Endothelial cell of umbilical vein (primary cell): ENCODE results near the gene PKN3. TPM values are rescaled to one million over a fixed set of nuclear protein-coding genes. Genes with fewer than 3 reads are reported as not detected.

Experiments used
- BruUV-seq: library from RNA; stranded (reverse); fragments of 400-500 nt; replicated peaks from 2 replicates; lab custom pipeline; 2021; lab: Mats Ljungman, UMichigan
- CTCF ChIA-PET: fragments of 300-600, 350-600 bp; sonication (Branson Sonifier 250); formaldehyde crosslinking; loops from one replicate; lab custom pipeline; 2021; ENCODE audit warnings: antibody characterized with exemption, inconsistent platforms; lab: Charles Lee
- POLR2A ChIA-PET: fragments of 300-600, 350-600 bp; sonication (Branson Sonifier 250); formaldehyde crosslinking; loops from one replicate; lab custom pipeline; 2021; ENCODE audit warnings: antibody characterized with exemption, inconsistent platforms; lab: Charles Lee
- DNase-seq: peaks from one replicate; pipeline ENCODE4 v3.0.0-alpha.2; 2011; ENCODE audit warnings: low read depth, low spot score
- FAIRE-seq: peaks from 2 replicates; lab custom pipeline; 2011; peaks lifted over from hg19 to GRCh38; lab: Jason Lieb, UNC
- H2AFZ ChIP-seq: 2 replicates; pipeline ENCODE4 v1.6.0; 2012; ENCODE audit warnings: low read depth, low read length, control low read depth, inconsistent platforms
- H3K27ac ChIP-seq: 2 replicates; pipeline ENCODE4 v1.5.1; 2011; ENCODE audit warnings: low read depth, mild to moderate bottlenecking, control low read depth, low read length, moderate library complexity; ENCODE audit not compliant: insufficient read depth
- H3K27me3 ChIP-seq, 2 experiments: 2 replicates each; pipeline versions ENCODE4 v1.6.0 to v1.6.1; 2011; ENCODE audit warnings: low read length in 2 of 2, mixed read lengths in 1 of 2; ENCODE audit not compliant: control insufficient read depth in 2 of 2, insufficient read depth in 2 of 2
- H3K36me3 ChIP-seq, 2 experiments: 2 replicates in 1 of 2; 3 replicates in 1 of 2; pipeline ENCODE4 v1.5.1; 2011; ENCODE audit warnings: low read length in 2 of 2, mild to moderate bottlenecking in 1 of 2, moderate library complexity in 1 of 2; ENCODE audit not compliant: control insufficient read depth in 2 of 2, insufficient read depth in 2 of 2; ENCODE audit errors: extremely low read depth in 1 of 2
- H3K4me1 ChIP-seq: 3 replicates; pipeline ENCODE4 v1.5.1; 2011; ENCODE audit warnings: mild to moderate bottlenecking, low read length; ENCODE audit not compliant: control insufficient read depth, insufficient read depth; ENCODE audit errors: extremely low read depth
- H3K4me2 ChIP-seq: 2 replicates; pipeline ENCODE4 v1.6.1; 2011; ENCODE audit warnings: low read length, control low read depth, mixed read lengths; ENCODE audit not compliant: insufficient read depth
- H3K4me3 ChIP-seq, 3 experiments: fragments of 200-600 bp in 1 of 3; sonication (generic), shearing (Covaris generic) in 1 of 3; replicated peaks in 1 of 3; 2 replicates each; pipeline ENCODE4 v1.5.1; 2011 to 2016; ENCODE audit warnings: control low read depth in 3 of 3, low read length in 3 of 3, mild to moderate bottlenecking in 2 of 3, inconsistent platforms in 1 of 3, low read depth in 1 of 3, moderate library complexity in 1 of 3; ENCODE audit not compliant: insufficient read depth in 1 of 3
- H3K79me2 ChIP-seq: 2 replicates; pipeline ENCODE4 v1.6.0; 2012; ENCODE audit warnings: low read length, inconsistent platforms; ENCODE audit not compliant: control insufficient read depth, insufficient read depth
- H3K9ac ChIP-seq: replicated peaks from 2 replicates; pipeline ENCODE3; 2011; ENCODE audit warnings: low read length, control low read depth; ENCODE audit not compliant: insufficient read depth; ENCODE audit errors: extremely low read depth
- H3K9me1 ChIP-seq: replicated peaks from 3 replicates; pipeline ENCODE4 v1.6.0; 2011; ENCODE audit warnings: mild to moderate bottlenecking, low read length; ENCODE audit not compliant: control insufficient read depth, insufficient read depth; ENCODE audit errors: extremely low read depth
- H3K9me3 ChIP-seq: replicated peaks from 2 replicates; pipeline ENCODE4 v1.5.1; 2012; ENCODE audit warnings: low read length, inconsistent platforms; ENCODE audit not compliant: control insufficient read depth, insufficient read depth
- H4K20me1 ChIP-seq: replicated peaks from 2 replicates; pipeline ENCODE3; 2011; ENCODE audit warnings: mild to moderate bottlenecking, low read length; ENCODE audit not compliant: control insufficient read depth, insufficient read depth; ENCODE audit errors: extremely low read depth
- EZH2 ChIP-seq: IDR thresholded peaks from 2 replicates; pipeline ENCODE4 v1.6.1; 2012; ENCODE audit warnings: borderline replicate concordance, low read depth, mild to moderate bottlenecking, moderate library complexity, low read length, inconsistent platforms; ENCODE audit not compliant: severe bottlenecking
- FOS ChIP-seq: IDR thresholded peaks from 2 replicates; pipeline ENCODE4 v1.6.1; 2011; ENCODE audit warnings: mild to moderate bottlenecking, low read length, moderate library complexity, borderline replicate concordance; ENCODE audit not compliant: insufficient read depth
- GATA2 ChIP-seq: IDR thresholded peaks from 2 replicates; pipeline ENCODE4 v1.7.0; 2011; ENCODE audit warnings: low read depth, mild to moderate bottlenecking, moderate library complexity, mixed read lengths, low read length; ENCODE audit not compliant: insufficient read length, insufficient read depth
- JUN ChIP-seq: IDR thresholded peaks from 2 replicates; pipeline ENCODE4 v1.6.1; 2011; ENCODE audit warnings: borderline replicate concordance, low read depth; ENCODE audit not compliant: insufficient read length, insufficient read depth
- MYC ChIP-seq: IDR thresholded peaks from one replicate; pipeline ENCODE4 v1.6.1; 2011; ENCODE audit warnings: mild to moderate bottlenecking, low read depth, low read length
- POLR2A ChIP-seq: IDR thresholded peaks from 2 replicates; pipeline ENCODE4 v1.6.1; 2012; ENCODE audit warnings: low read depth, mild to moderate bottlenecking, control low read depth, low read length
- POLR2AphosphoS5 ChIP-seq: IDR thresholded peaks from 2 replicates; pipeline ENCODE4 v1.6.1; 2012; ENCODE audit warnings: low read depth, mild to moderate bottlenecking, control low read depth, low read length, moderate library complexity; ENCODE audit not compliant: insufficient read depth
- dilution Hi-C: fragments of 300-500 bp; cut with MboI; formaldehyde crosslinking; loops from one replicate; pipeline ENCODE4 v1.15.0; 2019; ENCODE audit warnings: low sequenced_read_pairs; ENCODE audit not compliant: extremely low pct_ligation_motif_present
- intact Hi-C: fragments of 100-400 bp; cut with micrococcal nuclease; formaldehyde crosslinking; loops from one replicate; pipeline ENCODE4 v1.10.0; 2022
- polyA plus RNA-seq, 4 experiments: library from polyadenylated mRNA; depleted of rRNA in 3 of 4; stranded (reverse) in 3 of 4; unstranded in 1 of 4; fragments of >200 nt; gene quantifications; 2 replicates each; pipeline versions ENCODE4 v1.2.1 to v1.2.3, GENCODE V29; 2011 to 2012; ENCODE audit warnings: missing spikeins in 1 of 4
- total RNA-seq: library from RNA; stranded (reverse); gene quantifications from 2 replicates; pipeline ENCODE4 v1.2.3, GENCODE V29; 2021
- TF ChIP-seq, protein P1 (sequence below): IDR thresholded peaks from 2 replicates; pipeline ENCODE4 v1.6.1; 2011; ENCODE audit not compliant: insufficient read depth, insufficient read length
- TF ChIP-seq, protein P2 (sequence below), 2 donors: IDR thresholded peaks; 1 replicate in 1 of 2; 2 replicates in 1 of 2; pipeline ENCODE4 v1.5.1; 2011; ENCODE audit warnings: low read length in 2 of 2, mild to moderate bottlenecking in 2 of 2, moderate library complexity in 2 of 2, control low read depth in 1 of 2, inconsistent platforms in 1 of 2, low read depth in 1 of 2; ENCODE audit not compliant: insufficient read depth in 1 of 2; ENCODE audit errors: extremely low read depth in 1 of 2

Gene PKN3
- total and polyA plus RNA-seq, 2 donors (not counting 3 experiments of a cell fraction or from before 2014, with no cell fraction given) = 29.5 to 40.4 TPM

DNA sequence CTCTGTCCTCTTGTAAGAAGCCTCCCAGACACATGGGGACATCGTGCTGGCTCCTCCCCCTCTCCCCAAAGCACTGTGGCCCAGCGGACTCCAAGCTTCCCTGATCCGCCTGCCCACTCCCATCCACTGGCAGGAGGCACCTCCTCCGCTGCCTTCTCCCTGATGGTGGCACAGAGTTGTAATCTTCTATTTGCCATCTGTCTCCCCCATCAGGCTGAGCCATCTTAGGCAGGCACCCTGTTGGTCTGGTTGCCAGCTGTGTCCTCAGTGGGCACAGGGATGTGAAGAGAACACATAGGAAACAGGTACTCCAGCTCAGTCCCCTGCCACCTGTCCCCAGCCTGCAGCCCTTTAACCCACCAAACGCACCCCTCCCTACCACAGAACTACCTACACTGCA is 27.0 kb downstream of the PKN3 start:
- no peak for FAIRE-seq

More for the DNA sequence above, 27.0 kb downstream of the PKN3 start:
- CTCF ChIA-PET = no interaction called here
- Histone ChIP-seq H4K20me1 (no peaks in the 10 kb centered on the region), H3K4me2 (no peak overlapping the region), H3K4me1 (no peaks in the 10 kb centered on the region), H3K9me1 (no peaks in the 10 kb centered on the region), H3K36me3 (no peaks in the 10 kb centered on the region), H2AFZ (no peak overlapping the region), H3K9ac (no peak overlapping the region), H3K79me2 (no peaks in the 10 kb centered on the region), H3K9me3 (no peaks in the 10 kb centered on the region), H3K27me3 (no peaks in the 10 kb centered on the region), H3K4me3 (no peak overlapping the region), H3K27ac (no peak overlapping the region)
- no peak for DNase-seq
- BruUV-seq = no TSS peak
- TF ChIP-seq, protein P1, sequence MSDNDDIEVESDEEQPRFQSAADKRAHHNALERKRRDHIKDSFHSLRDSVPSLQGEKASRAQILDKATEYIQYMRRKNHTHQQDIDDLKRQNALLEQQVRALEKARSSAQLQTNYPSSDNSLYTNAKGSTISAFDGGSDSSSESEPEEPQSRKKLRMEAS = no peak
- TF ChIP-seq FOS (no peak), GATA2 (no peak), EZH2 (no peak), MYC (no peak), POLR2A (no peak), POLR2AphosphoS5 (no peak), JUN (no peak)
- TF ChIP-seq, protein P2, sequence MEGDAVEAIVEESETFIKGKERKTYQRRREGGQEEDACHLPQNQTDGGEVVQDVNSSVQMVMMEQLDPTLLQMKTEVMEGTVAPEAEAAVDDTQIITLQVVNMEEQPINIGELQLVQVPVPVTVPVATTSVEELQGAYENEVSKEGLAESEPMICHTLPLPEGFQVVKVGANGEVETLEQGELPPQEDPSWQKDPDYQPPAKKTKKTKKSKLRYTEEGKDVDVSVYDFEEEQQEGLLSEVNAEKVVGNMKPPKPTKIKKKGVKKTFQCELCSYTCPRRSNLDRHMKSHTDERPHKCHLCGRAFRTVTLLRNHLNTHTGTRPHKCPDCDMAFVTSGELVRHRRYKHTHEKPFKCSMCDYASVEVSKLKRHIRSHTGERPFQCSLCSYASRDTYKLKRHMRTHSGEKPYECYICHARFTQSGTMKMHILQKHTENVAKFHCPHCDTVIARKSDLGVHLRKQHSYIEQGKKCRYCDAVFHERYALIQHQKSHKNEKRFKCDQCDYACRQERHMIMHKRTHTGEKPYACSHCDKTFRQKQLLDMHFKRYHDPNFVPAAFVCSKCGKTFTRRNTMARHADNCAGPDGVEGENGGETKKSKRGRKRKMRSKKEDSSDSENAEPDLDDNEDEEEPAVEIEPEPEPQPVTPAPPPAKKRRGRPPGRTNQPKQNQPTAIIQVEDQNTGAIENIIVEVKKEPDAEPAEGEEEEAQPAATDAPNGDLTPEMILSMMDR (IDR thresholded peaks at IDR 0.05; ENCODE audit: extremely low read depth in 1 of 2, insufficient read depth in 1 of 2, low read depth in 1 of 2, low read length in 2 of 2) = no peak
- dilution Hi-C loops = no loop called here
- intact Hi-C loops = no loop called here
- POLR2A ChIA-PET = no interaction called here
